Measurements from ENCODE around the gene RGS6. TPM values are rescaled to one million over a fixed set of nuclear protein-coding genes. Genes with fewer than 3 reads are reported as not detected.

The RGS6 gene
- total and polyA plus RNA-seq, 7 donors, result 0.79 to 8.0 (median 1.6) TPM; not detected in 2

GRCh38 chr14:72264716-72265115, 332.5 kb downstream of the RGS6 start:
- no peak overlapping the region for H3K4me3 ChIP-seq
- intact Hi-C loops (cut with DNase I), result no loop called here
- TF ChIP-seq POLR2AphosphoS5 (IDR thresholded peaks at IDR 0.05) (no peak), CTCF (IDR thresholded peaks at IDR 0.05) (no peak), POLR2A (IDR thresholded peaks at IDR 0.05) (no peak), EP300 (IDR thresholded peaks at IDR 0.05) (no peak)
- H3K36me3 ChIP-seq, result no peaks in the 10 kb centered on the region
- DNase-seq, result no peak
- H3K9me3 ChIP-seq, result no peaks in the 10 kb centered on the region
- H3K27ac ChIP-seq, result no peak overlapping the region
- 73 to 84% methylated on average over 5 of the region's 5 CpGs for WGBS, 2 donors
- H3K4me1 ChIP-seq, result no peaks in the 10 kb centered on the region
- H3K27me3 ChIP-seq, result no peaks in the 10 kb centered on the region

- TF ChIP-seq EP300 (IDR thresholded peaks at IDR 0.05) (no peak), POLR2A (IDR thresholded peaks at IDR 0.05) (no peak), CTCF (IDR thresholded peaks at IDR 0.05) (no peak), POLR2AphosphoS5 (IDR thresholded peaks at IDR 0.05) (no peak)
- no peak overlapping the region for H3K4me3 ChIP-seq
- WGBS, 2 donors, result 37 to 55% methylated on average over 5 of the region's 5 CpGs
- no peaks in the 10 kb centered on the region for H3K9me3 ChIP-seq
- no peak for DNase-seq
- no peaks in the 10 kb centered on the region for H3K4me1 ChIP-seq
- H3K36me3 ChIP-seq, result no peaks in the 10 kb centered on the region
- no peaks in the 10 kb centered on the region for H3K27me3 ChIP-seq
- no peak overlapping the region for H3K27ac ChIP-seq
- intact Hi-C loops (cut with DNase I), result no loop called here
These were observed 338.0 kb downstream of the RGS6 start for GRCh38 chr14:72270147-72270727.

DNA sequence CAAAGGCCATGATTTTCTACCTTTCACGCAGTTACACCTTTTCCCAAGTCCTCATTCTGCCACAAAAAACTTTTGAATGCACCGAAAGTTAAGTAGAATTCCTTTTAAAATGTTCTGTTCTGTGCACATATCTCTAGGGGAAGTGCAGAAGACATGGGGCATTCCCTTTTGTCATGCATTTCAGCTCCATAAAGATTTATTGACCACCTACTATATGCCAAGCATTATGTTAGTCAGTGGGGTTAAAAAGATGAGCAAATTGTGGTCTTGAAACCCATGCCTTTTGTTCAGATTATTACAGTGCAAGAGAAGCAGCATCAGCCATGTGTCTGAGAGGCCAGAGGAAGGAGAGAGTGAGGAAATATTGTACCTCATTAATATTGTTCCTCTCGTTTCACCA, 338.5 kb downstream of the RGS6 start:
- WGBS, 2 donors, result 81 to 86% methylated on average over 3 of the region's 3 CpGs
- no peak for DNase-seq
- Histone ChIP-seq H3K9me3 (no peaks in the 10 kb centered on the region), H3K27me3 (no peaks in the 10 kb centered on the region), H3K27ac (no peak overlapping the region), H3K4me3 (no peak overlapping the region), H3K4me1 (no peaks in the 10 kb centered on the region), H3K36me3 (no peaks in the 10 kb centered on the region)
- TF ChIP-seq POLR2A (IDR thresholded peaks at IDR 0.05) (no peak), POLR2AphosphoS5 (IDR thresholded peaks at IDR 0.05) (no peak), CTCF (IDR thresholded peaks at IDR 0.05) (no peak), EP300 (IDR thresholded peaks at IDR 0.05) (no peak)
- intact Hi-C loops (cut with DNase I), result no loop called here

DNA sequence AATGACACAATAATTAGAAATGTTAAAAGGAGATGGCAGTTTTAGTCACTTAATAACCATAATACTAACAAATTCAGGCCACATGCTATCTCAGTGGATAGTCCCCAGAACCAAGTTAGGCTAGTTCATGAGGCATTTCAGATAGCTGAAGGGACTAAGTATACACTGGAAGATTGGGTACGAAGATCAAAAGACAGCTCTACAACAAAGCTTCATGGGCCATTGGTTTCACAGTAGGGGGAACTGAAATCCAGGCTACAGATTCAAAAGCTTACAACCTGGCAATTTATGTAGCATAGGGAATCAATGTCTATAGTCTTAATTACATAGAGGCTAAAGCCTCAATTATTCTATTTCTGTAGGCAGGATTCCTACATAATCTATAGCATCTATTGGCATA, 343.0 kb downstream of the RGS6 start:
- Histone ChIP-seq H3K4me3 (no peak overlapping the region), H3K9me3 (no peaks in the 10 kb centered on the region), H3K4me1 (no peaks in the 10 kb centered on the region), H3K27me3 (no peaks in the 10 kb centered on the region), H3K36me3 (no peaks in the 10 kb centered on the region), H3K27ac (no peak overlapping the region)
- 54 to 62% methylated on average over 1 of the region's 1 CpG for WGBS, 2 donors
- no peak for DNase-seq
- intact Hi-C loops (cut with DNase I), result no loop called here
- TF ChIP-seq EP300 (IDR thresholded peaks at IDR 0.05), result no peak
- no peak for TF ChIP-seq CTCF (IDR thresholded peaks at IDR 0.05)
- TF ChIP-seq POLR2A (IDR thresholded peaks at IDR 0.05), result no peak
- TF ChIP-seq POLR2AphosphoS5 (IDR thresholded peaks at IDR 0.05), result no peak

DNA sequence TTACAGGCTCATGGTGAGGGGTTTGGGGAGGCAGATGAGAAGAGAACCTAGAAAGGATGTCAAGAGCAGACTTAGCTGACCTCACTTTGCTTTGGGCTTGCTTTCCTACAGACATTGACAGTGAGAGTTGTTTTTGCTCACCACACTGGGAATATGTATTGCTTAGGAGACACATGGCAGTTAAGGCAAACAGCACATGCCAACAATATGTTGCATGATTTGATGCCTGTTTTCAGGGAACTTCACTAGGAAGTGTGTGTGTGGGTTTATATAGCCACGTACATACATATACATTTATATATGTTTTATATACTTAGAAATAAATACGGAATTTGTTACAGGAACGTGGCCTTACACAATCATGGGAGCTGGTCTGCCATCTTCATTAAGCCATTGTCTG, 346.1 kb downstream of the RGS6 start:
- no peak for DNase-seq
- intact Hi-C loops (cut with DNase I), result no loop called here
- H3K36me3 ChIP-seq, result no peaks in the 10 kb centered on the region
- no peak overlapping the region for H3K4me3 ChIP-seq
- TF ChIP-seq EP300 (IDR thresholded peaks at IDR 0.05) (no peak), POLR2A (IDR thresholded peaks at IDR 0.05) (no peak), CTCF (IDR thresholded peaks at IDR 0.05) (no peak), POLR2AphosphoS5 (IDR thresholded peaks at IDR 0.05) (no peak)
- no peaks in the 10 kb centered on the region for H3K27me3 ChIP-seq
- no peaks in the 10 kb centered on the region for H3K9me3 ChIP-seq
- no peaks in the 10 kb centered on the region for H3K4me1 ChIP-seq
- no peak overlapping the region for H3K27ac ChIP-seq
- WGBS, 2 donors, result 92 to 93% methylated on average over 3 of the region's 3 CpGs
